Keratinocyte (primary cell): ENCODE results near the gene TGM1.

Source experiments
- CTCF ChIP-seq, 3 experiments: IDR thresholded peaks in 1 of 3; conservative IDR thresholded peaks in 1 of 3; optimal IDR thresholded peaks in 1 of 3; 2 replicates in 2 of 3; 3 replicates in 1 of 3; pipeline versions ENCODE3 to v1.5.1; 2011; ENCODE audit warnings: low read length in 3 of 3, mild to moderate bottlenecking in 3 of 3, moderate library complexity in 2 of 3, control low read depth in 1 of 3, inconsistent platforms in 1 of 3; ENCODE audit not compliant: insufficient read depth in 2 of 3; ENCODE audit errors: extremely low read depth in 1 of 3
- EZH2 ChIP-seq: IDR thresholded peaks from one replicate; pipeline ENCODE4 v1.6.1; 2012; ENCODE audit warnings: inconsistent platforms, mild to moderate bottlenecking, low read length, moderate library complexity

- peak; percentile 47 to 71 (median 71) for TF ChIP-seq CTCF (optimal IDR thresholded peaks at IDR 0.05 in 1 of 3, IDR thresholded peaks at IDR 0.05 in 1 of 3, conservative IDR thresholded peaks at IDR 0.05 in 1 of 3; ENCODE audit: extremely low read depth in 1 of 3, insufficient read depth in 2 of 3, low read length in 3 of 3)
- TF ChIP-seq EZH2, result no peak
These were observed 34.4 kb upstream of the TGM1 start for GRCh38 chr14:24297190-24297964.
